ENCODE results near the gene SEPTIN3.

The SEPTIN3 gene

GRCh38 chr22:41976961-41977566 is 7.8 kb downstream of the SEPTIN3 start:
- no peak for DNase-seq (ENCODE audit: low spot score)

GRCh38 chr22:41978732-41979131 is 9.5 kb downstream of the SEPTIN3 start:
- no peak for DNase-seq (ENCODE audit: low spot score)

GRCh38 chr22:41979423-41980250 is 10.4 kb downstream of the SEPTIN3 start:
- DNase-seq (ENCODE audit: low spot score): no peak

- DNase-seq (ENCODE audit: low spot score): no peak
Measured at GRCh38 chr22:41982865-41983264, 13.6 kb downstream of the SEPTIN3 start.

GRCh38 chr22:41983513-41984405 is 14.5 kb downstream of the SEPTIN3 start:
- DNase-seq (ENCODE audit: low spot score): no peak

- DNase-seq (ENCODE audit: low spot score): no peak
Measured at GRCh38 chr22:41987276-41987675, 18.0 kb downstream of the SEPTIN3 start.

GRCh38 chr22:41989246-41989645 is 20.0 kb downstream of the SEPTIN3 start:
- no peak for DNase-seq (ENCODE audit: low spot score)

GRCh38 chr22:41991111-41991510 is 21.9 kb downstream of the SEPTIN3 start:
- DNase-seq (ENCODE audit: low spot score): no peak

GRCh38 chr22:41992496-41992895 is 23.3 kb downstream of the SEPTIN3 start:
- peak; percentile 3 for DNase-seq (ENCODE audit: low spot score)

- DNase-seq (ENCODE audit: low spot score): no peak
Measured at GRCh38 chr22:41995211-41995610, 26.0 kb downstream of the SEPTIN3 start.

- DNase-seq (ENCODE audit: low spot score): no peak
Measured at GRCh38 chr22:41996826-41997225, 27.6 kb downstream of the SEPTIN3 start.

GRCh38 chr22:41998361-41999261 is 29.4 kb downstream of the SEPTIN3 start, which contains the start of gene WBP2NL:
Gene WBP2NL (plus strand): TSS chr22:41998788. CDS start chr22:41998819, 31 bp downstream.
- peak; percentile 78 for DNase-seq (ENCODE audit: low spot score)

GRCh38 chr22:42000466-42000865 is 31.2 kb downstream of the SEPTIN3 start:
- DNase-seq (ENCODE audit: low spot score): no peak

- no peak for DNase-seq (ENCODE audit: low spot score)
Measured at GRCh38 chr22:42001121-42001520, 31.9 kb downstream of the SEPTIN3 start.

GRCh38 chr22:42001706-42002105 is 32.5 kb downstream of the SEPTIN3 start:
- no peak for DNase-seq (ENCODE audit: low spot score)

- DNase-seq (ENCODE audit: low spot score): no peak
Measured at GRCh38 chr22:42007922-42008321, 38.7 kb downstream of the SEPTIN3 start.

- no peak for DNase-seq (ENCODE audit: low spot score)
Measured at GRCh38 chr22:42010778-42011177, 41.5 kb downstream of the SEPTIN3 start.

- no peak for DNase-seq (ENCODE audit: low spot score)
Measured at GRCh38 chr22:42013385-42013784, 44.1 kb downstream of the SEPTIN3 start.

GRCh38 chr22:42016111-42016510 is 46.9 kb downstream of the SEPTIN3 start:
- no peak for DNase-seq (ENCODE audit: low spot score)

- DNase-seq (ENCODE audit: low spot score): no peak
Measured at GRCh38 chr22:42018224-42018623, 49.0 kb downstream of the SEPTIN3 start.
